NCI-H146 (cell line): ENCODE measurements around the gene HPCAL1.
"Not testable (repeated sequence)": the region's sequence is repeated elsewhere in the genome, so short reads cannot be mapped to it uniquely, and the experiment has no call there.

Experiments used
- DNase-seq: peaks from one replicate; lab custom pipeline; 2025; lab: John Stamatoyannopoulos, UW

HPCAL1 gene

GRCh38 chr2:10285191-10285555 is 17.5 kb upstream of the HPCAL1 start:
- peak; percentile 34 for DNase-seq

- peak; percentile 15 for DNase-seq
Observed at GRCh38 chr2:10285556-10286198, 17.0 kb upstream of the HPCAL1 start.

- peak; percentile 51 for DNase-seq
Observed at GRCh38 chr2:10286216-10287037, 16.3 kb upstream of the HPCAL1 start.

- no peak for DNase-seq
Observed at GRCh38 chr2:10287761-10288160, 14.9 kb upstream of the HPCAL1 start.

GRCh38 chr2:10288606-10289005 is 14.1 kb upstream of the HPCAL1 start:
- no peak for DNase-seq

GRCh38 chr2:10289352-10289751 is 13.4 kb upstream of the HPCAL1 start:
- peak; percentile 63 for DNase-seq

GRCh38 chr2:10289891-10290290 is 12.8 kb upstream of the HPCAL1 start:
- DNase-seq: no peak

GRCh38 chr2:10291376-10291775 is 11.3 kb upstream of the HPCAL1 start:
- not testable (repeated sequence) for DNase-seq

- DNase-seq: no peak
Observed at GRCh38 chr2:10292033-10292432, 10.7 kb upstream of the HPCAL1 start.

- DNase-seq: no peak
Observed at GRCh38 chr2:10293603-10294002, 9.1 kb upstream of the HPCAL1 start.

- DNase-seq: no peak
Observed at GRCh38 chr2:10294077-10294476, 8.6 kb upstream of the HPCAL1 start.

GRCh38 chr2:10295649-10296048 is 7.1 kb upstream of the HPCAL1 start:
- DNase-seq: not testable (repeated sequence)

- no peak for DNase-seq
Observed at GRCh38 chr2:10296142-10296541, 6.6 kb upstream of the HPCAL1 start.

GRCh38 chr2:10297191-10297830 is 5.4 kb upstream of the HPCAL1 start:
- no peak for DNase-seq

- DNase-seq: no peak
Observed at GRCh38 chr2:10297959-10298531, 4.7 kb upstream of the HPCAL1 start.

- DNase-seq: not testable (repeated sequence)
Observed at GRCh38 chr2:10298777-10299176, 3.9 kb upstream of the HPCAL1 start.

- peak; percentile 49 for DNase-seq
Observed at GRCh38 chr2:10300328-10300920, 2.3 kb upstream of the HPCAL1 start.

- DNase-seq: no peak
Observed at GRCh38 chr2:10300997-10301940, 1.4 kb upstream of the HPCAL1 start.

- peak; percentile 79 for DNase-seq
Observed at GRCh38 chr2:10301941-10302478, 694 bp upstream of the HPCAL1 start.

- peak; percentile 36 for DNase-seq
Observed at GRCh38 chr2:10303181-10303693, 533 bp downstream of the HPCAL1 start.
